Colon (tissue), 2 donors: ENCODE data around the gene FRMD8.
"Not testable (repeated sequence)": the region's sequence is repeated elsewhere in the genome, so short reads cannot be mapped to it uniquely, and the experiment has no call there.

Experiments
- FAIRE-seq: peaks from 2 replicates; lab custom pipeline; 2012; peaks lifted over from hg19 to GRCh38; lab: Jason Lieb, UNC
- donor health status: control.
- donor health status: control.

Gene FRMD8

DNA sequence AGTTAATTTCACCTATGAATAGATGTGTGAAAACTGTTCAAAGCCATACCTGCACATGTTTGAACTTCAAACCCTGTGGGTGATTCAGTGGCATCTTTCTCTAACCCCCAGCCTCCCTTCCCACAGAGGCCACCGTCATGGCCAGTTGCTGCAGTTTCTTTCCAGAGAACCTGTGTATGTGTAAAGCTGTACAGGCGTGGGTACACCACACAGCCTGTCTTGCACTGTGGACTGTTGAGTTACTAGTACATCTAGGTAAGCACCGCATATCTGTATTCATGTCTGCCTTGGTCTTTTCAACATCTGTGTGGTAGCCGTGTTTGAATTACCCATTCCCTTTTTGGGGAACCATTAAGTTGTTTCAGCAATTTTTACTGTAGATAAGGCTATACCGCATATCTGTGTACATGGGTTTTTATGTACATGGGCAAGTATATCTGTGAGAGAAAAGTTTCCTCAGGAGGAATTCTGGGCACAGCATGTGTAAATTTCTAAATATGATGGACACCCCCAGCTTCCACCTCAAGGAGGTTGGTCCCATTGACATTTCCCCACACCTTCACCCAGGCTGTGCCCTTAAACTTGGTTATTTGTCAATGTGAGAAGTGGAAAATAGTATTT lies 50.1 kb downstream of the FRMD8 start:
- no peak for FAIRE-seq

- no peak for FAIRE-seq
Observed at GRCh38 chr11:65437436-65438227, 51.2 kb downstream of the FRMD8 start.

DNA sequence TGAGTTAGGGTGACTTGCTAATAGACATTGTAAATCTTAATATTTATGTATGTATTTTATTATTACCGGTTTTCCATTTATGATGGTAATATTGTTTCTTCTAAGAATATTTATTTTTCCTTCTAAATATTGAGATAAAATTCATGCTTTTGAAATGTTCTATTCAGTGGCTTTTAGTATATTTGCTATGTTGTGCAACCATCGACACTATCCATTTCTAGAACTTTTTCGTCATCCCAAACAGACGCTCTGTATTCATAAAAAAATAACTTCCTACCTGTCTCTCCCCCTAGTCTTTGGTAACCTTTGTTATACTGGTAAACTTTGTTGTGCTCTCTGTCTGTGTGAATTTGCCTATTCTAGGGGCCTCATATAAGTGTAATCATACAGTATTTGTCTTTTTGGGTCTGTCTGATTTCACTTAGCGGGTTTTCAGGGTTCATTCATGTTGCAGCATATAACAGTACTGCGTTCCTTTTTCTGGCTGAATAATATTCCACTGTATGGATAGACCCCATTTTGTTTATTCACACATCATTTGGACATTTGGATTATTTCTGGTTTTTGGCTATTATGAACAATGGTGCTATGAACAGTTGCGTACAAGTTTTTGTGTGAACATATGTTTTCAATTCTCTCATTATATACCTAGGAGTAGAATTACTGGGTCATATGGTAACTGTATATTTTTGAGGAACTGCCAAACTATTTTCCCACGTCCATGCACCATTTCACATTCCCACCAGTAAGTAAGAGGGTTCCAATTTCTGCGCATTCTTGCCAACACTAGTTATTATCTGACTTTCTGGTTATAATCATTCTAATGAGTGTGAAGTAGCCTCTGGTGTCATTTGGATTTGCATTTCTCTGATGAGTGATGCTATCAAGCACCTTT lies 52.1 kb downstream of the FRMD8 start:
- no peak for FAIRE-seq

- FAIRE-seq, result no peak
Observed at GRCh38 chr11:65439331-65440181, 53.1 kb downstream of the FRMD8 start.

- FAIRE-seq, result no peak
Observed at GRCh38 chr11:65440831-65441499, 54.5 kb downstream of the FRMD8 start.

- FAIRE-seq, result no peak
Observed at GRCh38 chr11:65442842-65443331, 56.5 kb downstream of the FRMD8 start.

DNA sequence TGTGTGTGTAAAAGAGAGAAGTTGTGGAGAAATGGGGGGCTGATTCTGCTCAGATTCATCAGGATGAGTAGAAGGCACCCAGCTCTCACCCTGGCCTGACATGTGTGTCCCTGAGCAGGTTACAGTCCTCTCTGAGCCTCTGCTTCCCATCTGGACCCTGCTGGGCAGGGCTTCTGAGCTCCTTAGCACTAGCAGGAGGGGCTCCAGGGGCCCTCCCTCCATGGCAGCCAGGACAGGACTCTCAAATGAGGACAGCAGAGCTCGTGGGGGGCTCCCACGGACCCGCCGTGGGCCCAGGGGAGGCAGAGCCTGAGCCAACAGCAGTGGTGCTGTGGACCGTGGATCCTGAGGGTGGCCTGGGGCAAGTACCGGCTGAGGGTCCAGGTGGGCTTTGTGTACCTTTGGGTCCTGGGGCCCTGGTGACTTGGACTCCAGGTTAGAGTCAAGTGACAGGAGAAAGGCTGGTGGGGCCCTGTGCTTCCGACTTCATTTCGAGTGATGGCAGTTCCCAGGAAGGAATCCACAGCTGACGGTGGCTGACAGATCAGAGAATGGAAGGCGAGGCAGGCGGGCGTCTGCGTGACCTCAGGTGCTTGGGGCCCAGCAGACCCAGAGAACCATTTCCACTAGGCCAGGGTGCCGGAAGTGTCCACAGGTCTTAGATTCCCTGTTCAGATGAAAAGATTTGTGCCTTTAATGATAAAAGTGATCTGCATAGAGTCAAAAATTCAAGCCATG lies 58.0 kb downstream of the FRMD8 start:
- no peak for FAIRE-seq

GRCh38 chr11:65445101-65445603 lies 58.7 kb downstream of the FRMD8 start:
- FAIRE-seq, result no peak

DNA sequence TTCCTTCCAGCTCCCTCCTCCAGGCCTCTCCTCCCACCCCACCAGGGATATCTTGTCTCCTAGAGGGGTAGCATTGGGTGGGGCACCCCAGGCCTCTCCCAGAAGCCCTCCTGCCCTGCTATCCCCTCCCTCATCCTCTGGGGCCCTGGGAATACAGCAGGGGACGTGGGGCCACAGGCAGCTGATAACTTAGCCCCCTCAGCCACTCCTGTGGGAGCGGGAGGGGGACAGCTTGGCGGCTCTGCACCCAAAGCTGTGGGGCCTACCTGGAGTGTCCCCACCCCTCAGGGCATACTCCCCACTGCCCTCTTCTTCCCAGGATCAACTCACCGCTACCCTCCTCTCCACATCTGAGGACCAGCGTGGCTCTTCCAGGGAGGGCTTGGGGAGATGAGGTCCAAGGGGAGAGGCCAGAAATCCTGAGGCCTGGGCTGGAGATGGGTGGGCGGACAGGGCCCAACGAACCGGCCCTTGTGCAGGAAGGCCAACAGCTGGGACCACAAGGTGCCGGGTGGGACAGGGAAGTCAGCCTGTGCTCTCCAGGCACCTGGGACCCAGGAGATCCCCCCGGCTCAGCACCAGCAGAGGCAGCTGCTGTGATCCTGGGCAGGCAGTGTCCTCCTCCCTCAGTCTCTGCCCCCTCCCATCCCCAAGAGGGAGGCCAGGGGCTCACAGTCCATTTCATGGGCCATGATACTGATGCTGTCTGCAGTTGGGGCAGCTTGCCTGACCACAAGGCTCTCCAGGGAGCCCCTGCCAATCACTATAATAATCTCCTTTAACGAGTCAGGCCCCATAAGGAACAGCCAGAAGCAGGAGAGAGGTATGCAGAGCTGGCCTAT lies 59.4 kb downstream of the FRMD8 start:
- FAIRE-seq, result no peak

GRCh38 chr11:65446446-65447277 lies 60.2 kb downstream of the FRMD8 start:
- FAIRE-seq, result no peak

DNA sequence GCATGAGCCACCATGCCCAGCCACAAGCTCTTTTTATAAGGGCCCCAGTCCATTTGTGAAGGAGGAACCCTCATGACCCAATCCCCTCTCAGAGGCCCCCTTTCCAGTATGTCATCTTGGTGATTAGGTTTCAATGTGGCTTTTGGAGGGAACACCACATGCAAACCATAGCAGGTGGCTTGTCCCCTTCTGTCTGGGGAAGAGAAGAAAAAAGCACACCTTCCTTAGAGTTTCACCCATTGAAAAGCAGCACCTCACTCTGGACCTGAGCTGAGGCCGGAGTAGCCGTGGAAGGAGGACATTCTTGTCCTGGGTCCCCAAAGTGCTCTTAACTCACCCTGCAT lies 61.6 kb downstream of the FRMD8 start:
- FAIRE-seq, result no peak

DNA sequence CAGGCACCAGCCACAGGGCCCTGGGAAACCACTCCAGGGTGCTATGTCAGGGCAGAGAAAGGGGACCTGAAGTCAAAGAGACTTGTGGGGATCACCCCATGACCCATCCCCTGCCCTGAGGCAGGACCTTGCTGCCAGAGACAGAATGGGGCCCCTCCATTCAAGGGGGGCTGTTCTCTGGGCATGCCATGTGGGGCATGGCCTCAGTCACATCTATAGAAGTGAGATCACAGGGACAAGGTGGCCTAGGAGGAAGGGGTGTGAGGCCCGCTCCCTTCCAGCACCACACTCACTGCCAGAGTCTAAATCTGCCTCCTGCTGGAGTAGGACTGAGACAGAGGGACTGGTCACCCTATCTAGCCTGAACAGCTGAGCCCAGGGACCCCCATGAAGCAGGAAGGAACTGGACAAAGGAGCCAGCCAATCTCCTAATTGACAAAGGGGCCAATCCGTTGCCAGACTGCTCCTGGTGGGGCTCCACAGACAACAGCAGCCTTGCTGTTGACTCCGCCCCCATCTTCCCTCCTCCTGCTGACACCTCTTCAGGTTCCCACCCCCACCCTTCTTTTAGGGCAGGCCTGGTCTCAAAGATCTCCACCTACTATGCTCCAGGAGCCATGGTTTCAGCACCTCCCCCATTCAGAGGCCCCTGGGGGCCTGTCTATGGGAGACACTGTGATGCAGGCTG lies 62.1 kb downstream of the FRMD8 start:
- no peak for FAIRE-seq

GRCh38 chr11:65451301-65451700 lies 64.9 kb downstream of the FRMD8 start:
- FAIRE-seq, result not testable (repeated sequence)

GRCh38 chr11:65452259-65452658 lies 65.8 kb downstream of the FRMD8 start:
- not testable (repeated sequence) for FAIRE-seq

GRCh38 chr11:65452806-65453490 lies 66.5 kb downstream of the FRMD8 start:
- FAIRE-seq, result no peak

GRCh38 chr11:65454311-65454695 lies 67.9 kb downstream of the FRMD8 start:
- no peak for FAIRE-seq
